ENCODE results near the gene TRIM33.

The TRIM33 gene

DNA sequence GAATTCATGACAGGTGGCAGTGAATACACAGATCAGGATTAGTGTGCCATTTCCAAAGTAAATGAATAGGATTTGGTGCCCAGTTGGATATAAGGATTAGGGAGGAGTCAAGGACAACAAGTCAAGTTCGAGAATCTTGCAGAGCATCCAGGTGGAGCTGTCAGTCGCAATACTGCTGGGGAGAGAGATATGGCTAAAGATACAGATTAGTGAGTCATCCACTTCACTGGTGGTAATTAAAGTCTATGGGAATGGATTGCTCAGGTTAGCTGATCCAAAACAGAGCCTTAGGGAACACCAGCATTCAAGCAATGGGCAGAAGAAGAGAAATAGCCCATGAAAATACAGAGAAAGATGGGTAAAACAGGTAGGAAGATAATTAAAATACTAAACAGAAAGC lies 43.6 kb upstream of the TRIM33 start:
- Histone ChIP-seq H3K4me2 (ENCODE audit: low read length) (no peak overlapping the region), H3F3A (ENCODE audit: control insufficient read depth, insufficient read depth) (no peaks in the 10 kb centered on the region), H3K79me2 (ENCODE audit: control insufficient read depth, low read length) (no peaks in the 10 kb centered on the region), H3K4me1 (ENCODE audit: control insufficient read depth, low read length) (peaks cover 9% of the 10 kb centered on the region), H3K9me3 (ENCODE audit: control insufficient read depth, insufficient read depth, low read length) (no peaks in the 10 kb centered on the region), H3K27ac (ENCODE audit: low read depth, low read length) (no peak overlapping the region), H3K4me3 (ENCODE audit: low read length) (no peak overlapping the region), H4K20me1 (ENCODE audit: control insufficient read depth, insufficient read depth, low read depth, low read length) (no peaks in the 10 kb centered on the region), H3K36me3 (ENCODE audit: control insufficient read depth, low read length) (no peaks in the 10 kb centered on the region), H3K9me2 (replicated peaks; ENCODE audit: control insufficient read depth, low read length) (no peaks in the 10 kb centered on the region), H3K27me3 (ENCODE audit: control insufficient read depth, low read length) (no peaks in the 10 kb centered on the region)
- no peak for TF ChIP-seq EZH2phosphoT487 (IDR thresholded peaks at IDR 0.05; ENCODE audit: borderline replicate concordance, low read length)
- TF ChIP-seq, protein P1, sequence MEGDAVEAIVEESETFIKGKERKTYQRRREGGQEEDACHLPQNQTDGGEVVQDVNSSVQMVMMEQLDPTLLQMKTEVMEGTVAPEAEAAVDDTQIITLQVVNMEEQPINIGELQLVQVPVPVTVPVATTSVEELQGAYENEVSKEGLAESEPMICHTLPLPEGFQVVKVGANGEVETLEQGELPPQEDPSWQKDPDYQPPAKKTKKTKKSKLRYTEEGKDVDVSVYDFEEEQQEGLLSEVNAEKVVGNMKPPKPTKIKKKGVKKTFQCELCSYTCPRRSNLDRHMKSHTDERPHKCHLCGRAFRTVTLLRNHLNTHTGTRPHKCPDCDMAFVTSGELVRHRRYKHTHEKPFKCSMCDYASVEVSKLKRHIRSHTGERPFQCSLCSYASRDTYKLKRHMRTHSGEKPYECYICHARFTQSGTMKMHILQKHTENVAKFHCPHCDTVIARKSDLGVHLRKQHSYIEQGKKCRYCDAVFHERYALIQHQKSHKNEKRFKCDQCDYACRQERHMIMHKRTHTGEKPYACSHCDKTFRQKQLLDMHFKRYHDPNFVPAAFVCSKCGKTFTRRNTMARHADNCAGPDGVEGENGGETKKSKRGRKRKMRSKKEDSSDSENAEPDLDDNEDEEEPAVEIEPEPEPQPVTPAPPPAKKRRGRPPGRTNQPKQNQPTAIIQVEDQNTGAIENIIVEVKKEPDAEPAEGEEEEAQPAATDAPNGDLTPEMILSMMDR (IDR thresholded peaks at IDR 0.05; ENCODE audit: low read depth, low read length, poor library complexity, severe bottlenecking), result no peak

DNA sequence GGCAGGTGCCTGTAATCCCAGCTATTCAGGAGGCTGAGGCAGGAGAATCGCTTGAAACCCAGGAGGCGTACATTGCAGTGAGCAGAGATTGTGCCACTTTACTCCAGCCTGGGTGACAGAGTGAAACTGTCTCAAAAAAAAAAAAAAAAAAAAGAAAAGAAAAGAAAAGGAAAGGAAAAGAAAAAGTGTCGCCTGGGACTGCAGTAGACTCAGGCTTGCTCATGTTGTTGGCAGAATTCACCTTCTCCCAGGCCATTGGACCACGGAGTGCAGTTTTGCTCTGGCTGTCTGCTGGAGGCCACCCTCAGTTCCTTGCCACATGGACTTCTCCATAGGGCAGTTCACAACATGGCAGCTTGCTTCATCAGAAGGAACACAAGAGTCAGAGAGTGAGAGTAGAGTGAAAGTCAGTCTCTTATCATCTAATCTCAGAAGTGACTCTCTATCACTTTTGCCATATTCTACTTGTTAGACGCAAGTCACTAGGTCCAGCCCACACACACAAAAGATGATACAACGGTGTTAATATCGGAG lies 41.2 kb upstream of the TRIM33 start:
- Histone ChIP-seq H3K36me3 (ENCODE audit: control insufficient read depth, low read length) (no peaks in the 10 kb centered on the region), H3K4me3 (ENCODE audit: low read length) (no peak overlapping the region), H3K9me2 (replicated peaks; ENCODE audit: control insufficient read depth, low read length) (no peaks in the 10 kb centered on the region), H3K9me3 (ENCODE audit: control insufficient read depth, insufficient read depth, low read length) (no peaks in the 10 kb centered on the region), H3K27ac (ENCODE audit: low read depth, low read length) (no peak overlapping the region), H4K20me1 (ENCODE audit: control insufficient read depth, insufficient read depth, low read depth, low read length) (no peaks in the 10 kb centered on the region), H3K4me1 (ENCODE audit: control insufficient read depth, low read length) (no peaks in the 10 kb centered on the region), H3K79me2 (ENCODE audit: control insufficient read depth, low read length) (no peaks in the 10 kb centered on the region), H3K4me2 (ENCODE audit: low read length) (no peak overlapping the region), H3K27me3 (ENCODE audit: control insufficient read depth, low read length) (no peaks in the 10 kb centered on the region), H3F3A (ENCODE audit: control insufficient read depth, insufficient read depth) (no peaks in the 10 kb centered on the region)
- TF ChIP-seq EZH2phosphoT487 (IDR thresholded peaks at IDR 0.05; ENCODE audit: borderline replicate concordance, low read length), result no peak

DNA sequence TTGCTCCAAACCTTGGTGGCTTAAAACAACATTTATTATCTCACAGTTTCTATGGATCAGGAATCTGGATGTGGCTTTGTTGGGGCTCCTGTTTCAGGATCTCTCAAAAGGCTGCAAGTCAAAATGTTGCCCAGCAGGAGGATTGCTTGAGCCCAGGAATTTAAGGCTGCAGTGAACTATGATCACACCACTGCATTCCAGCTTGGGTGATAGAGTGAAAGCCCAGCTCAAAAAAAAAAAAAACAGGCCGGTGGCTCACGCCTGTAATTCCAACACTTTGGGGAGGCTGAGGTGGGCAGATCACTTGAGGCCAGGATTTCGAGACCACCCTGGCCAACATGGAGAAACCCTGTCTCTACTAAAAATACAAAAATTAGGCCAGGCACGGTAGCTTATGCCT lies 40.4 kb upstream of the TRIM33 start:
- Histone ChIP-seq H3K9me3 (ENCODE audit: control insufficient read depth, insufficient read depth, low read length) (no peaks in the 10 kb centered on the region), H3K4me2 (ENCODE audit: low read length) (no peak overlapping the region), H3K27ac (ENCODE audit: low read depth, low read length) (no peak overlapping the region), H3F3A (ENCODE audit: control insufficient read depth, insufficient read depth) (no peaks in the 10 kb centered on the region), H3K4me1 (ENCODE audit: control insufficient read depth, low read length) (no peaks in the 10 kb centered on the region), H3K9me2 (replicated peaks; ENCODE audit: control insufficient read depth, low read length) (no peaks in the 10 kb centered on the region), H3K27me3 (ENCODE audit: control insufficient read depth, low read length) (no peaks in the 10 kb centered on the region), H3K4me3 (ENCODE audit: low read length) (no peak overlapping the region), H4K20me1 (ENCODE audit: control insufficient read depth, insufficient read depth, low read depth, low read length) (no peaks in the 10 kb centered on the region), H3K79me2 (ENCODE audit: control insufficient read depth, low read length) (no peaks in the 10 kb centered on the region), H3K36me3 (ENCODE audit: control insufficient read depth, low read length) (no peaks in the 10 kb centered on the region)
- TF ChIP-seq EZH2phosphoT487 (IDR thresholded peaks at IDR 0.05; ENCODE audit: borderline replicate concordance, low read length), result no peak

DNA sequence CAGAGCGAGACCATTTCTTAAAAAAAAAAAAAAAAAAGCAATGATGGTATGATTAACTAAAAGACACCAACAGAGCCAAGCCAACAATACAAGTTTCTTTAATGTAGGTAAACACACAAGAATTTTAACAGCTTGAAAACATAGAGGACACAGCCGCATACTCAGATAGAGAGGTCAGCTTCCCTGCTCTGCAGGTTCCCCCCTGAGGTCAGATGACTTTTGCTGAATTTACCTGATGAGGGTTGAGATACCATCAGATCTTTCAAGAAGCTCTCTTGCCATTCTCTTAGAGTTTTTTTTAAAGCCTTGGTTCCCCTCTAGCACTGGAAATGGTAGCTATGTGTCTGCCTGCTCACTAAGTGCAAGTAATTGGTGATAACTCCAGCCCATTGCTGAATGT lies 39.3 kb upstream of the TRIM33 start:
- no peaks in the 10 kb centered on the region for H3K79me2 ChIP-seq (ENCODE audit: control insufficient read depth, low read length)
- H3K9me2 ChIP-seq (replicated peaks; ENCODE audit: control insufficient read depth, low read length), result no peaks in the 10 kb centered on the region
- H3K36me3 ChIP-seq (ENCODE audit: control insufficient read depth, low read length), result no peaks in the 10 kb centered on the region
- H3F3A ChIP-seq (ENCODE audit: control insufficient read depth, insufficient read depth), result no peaks in the 10 kb centered on the region
- no peaks in the 10 kb centered on the region for H4K20me1 ChIP-seq (ENCODE audit: control insufficient read depth, insufficient read depth, low read depth, low read length)
- H3K4me2 ChIP-seq (ENCODE audit: low read length), result no peak overlapping the region
- H3K9me3 ChIP-seq (ENCODE audit: control insufficient read depth, insufficient read depth, low read length), result no peaks in the 10 kb centered on the region
- TF ChIP-seq EZH2phosphoT487 (IDR thresholded peaks at IDR 0.05; ENCODE audit: borderline replicate concordance, low read length), result no peak
- no peaks in the 10 kb centered on the region for H3K27me3 ChIP-seq (ENCODE audit: control insufficient read depth, low read length)
- no peak overlapping the region for H3K27ac ChIP-seq (ENCODE audit: low read depth, low read length)
- H3K4me3 ChIP-seq (ENCODE audit: low read length), result no peak overlapping the region
- no peaks in the 10 kb centered on the region for H3K4me1 ChIP-seq (ENCODE audit: control insufficient read depth, low read length)

DNA sequence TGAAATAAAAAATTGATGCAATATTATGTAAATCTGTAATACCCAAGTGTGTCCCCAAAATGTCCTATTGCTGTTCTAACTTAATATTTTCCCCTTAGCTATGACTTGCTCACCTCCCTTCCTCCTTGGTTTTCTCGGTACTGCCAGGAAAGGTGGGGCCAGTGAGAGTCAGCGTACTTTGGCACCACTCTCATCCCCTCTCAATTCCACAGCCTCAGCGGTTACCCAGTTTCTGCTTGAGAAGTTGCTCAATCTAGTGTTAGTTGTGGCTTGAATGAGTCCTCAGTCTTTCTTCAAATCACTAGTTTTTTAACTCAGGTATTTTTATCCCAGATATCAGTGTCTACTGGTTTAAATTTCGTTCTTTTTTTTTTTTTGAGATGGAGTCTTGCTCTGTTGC lies 38.1 kb upstream of the TRIM33 start:
- no peak overlapping the region for H3K27ac ChIP-seq (ENCODE audit: low read depth, low read length)
- no peak overlapping the region for H3K4me2 ChIP-seq (ENCODE audit: low read length)
- H3K4me1 ChIP-seq (ENCODE audit: control insufficient read depth, low read length), result no peaks in the 10 kb centered on the region

More for the DNA sequence above, 38.1 kb upstream of the TRIM33 start:
- no peaks in the 10 kb centered on the region for H3K9me2 ChIP-seq (replicated peaks; ENCODE audit: control insufficient read depth, low read length)
- no peaks in the 10 kb centered on the region for H3K36me3 ChIP-seq (ENCODE audit: control insufficient read depth, low read length)
- H3K79me2 ChIP-seq (ENCODE audit: control insufficient read depth, low read length), result no peaks in the 10 kb centered on the region
- no peak overlapping the region for H3K4me3 ChIP-seq (ENCODE audit: low read length)
- H3K9me3 ChIP-seq (ENCODE audit: control insufficient read depth, insufficient read depth, low read length), result no peaks in the 10 kb centered on the region
- TF ChIP-seq, protein P1 (IDR thresholded peaks at IDR 0.05; ENCODE audit: low read depth, low read length, poor library complexity, severe bottlenecking), result no peak
- TF ChIP-seq EZH2phosphoT487 (IDR thresholded peaks at IDR 0.05; ENCODE audit: borderline replicate concordance, low read length), result no peak
- H4K20me1 ChIP-seq (ENCODE audit: control insufficient read depth, insufficient read depth, low read depth, low read length), result no peaks in the 10 kb centered on the region
- no peaks in the 10 kb centered on the region for H3F3A ChIP-seq (ENCODE audit: control insufficient read depth, insufficient read depth)
- no peaks in the 10 kb centered on the region for H3K27me3 ChIP-seq (ENCODE audit: control insufficient read depth, low read length)

Data from DOHH2 (cell line).